PC-9 (cell line): ENCODE measurements around the gene TMEM163. TPM values are rescaled to one million over a fixed set of nuclear protein-coding genes. Genes with fewer than 3 reads are reported as not detected.
"Not testable (repeated sequence)": the region's sequence is repeated elsewhere in the genome, so short reads cannot be mapped to it uniquely, and the experiment has no call there.

Experiments
- BruUV-seq: library from RNA; stranded (reverse); fragments of 400-500 nt; replicated peaks from 2 replicates; lab custom pipeline; 2021; lab: Mats Ljungman, UMichigan
- CTCF ChIA-PET: fragments of 300-600 bp; sonication (Branson Sonifier 250); formaldehyde crosslinking; loops from one replicate; lab custom pipeline; 2022; ENCODE audit warnings: antibody characterized with exemption; lab: Charles Lee
- POLR2A ChIA-PET: fragments of 300-600 bp; sonication (Branson Sonifier 250); formaldehyde crosslinking; loops from one replicate; lab custom pipeline; 2022; ENCODE audit warnings: antibody characterized with exemption; ENCODE audit not compliant: unreplicated experiment; lab: Charles Lee
- DNase-seq, 2 experiments: peaks; one replicate each; pipeline versions ENCODE4 v3.0.0 to v3.0.0-alpha.2; 2015 to 2022; ENCODE audit warnings: mixed read lengths in 1 of 2
- H2AFZ ChIP-seq: fragments of 200-600 bp; sonication (generic); 2 replicates; pipeline ENCODE4 v1.8.1; 2017; ENCODE audit warnings: antibody characterized with exemption
- H3F3A ChIP-seq: fragments of 200-600 bp; sonication (generic); 2 replicates; pipeline ENCODE4 v1.8.1; 2017; ENCODE audit warnings: antibody characterized with exemption, mild to moderate bottlenecking, low read depth; ENCODE audit not compliant: insufficient read depth
- H3K27ac ChIP-seq: fragments of 200-600 bp; sonication (generic); 2 replicates; pipeline ENCODE4 v1.6.1; 2016; ENCODE audit warnings: mixed run types
- H3K27me3 ChIP-seq: fragments of 200-600 bp; sonication (generic); 2 replicates; pipeline ENCODE4 v1.6.1; 2016; ENCODE audit warnings: low read depth, mixed run types; ENCODE audit not compliant: insufficient read depth
- H3K36me3 ChIP-seq: fragments of 200-600 bp; sonication (generic); 2 replicates; pipeline ENCODE4 v1.6.1; 2016; ENCODE audit warnings: low read depth, mixed run types
- H3K4me1 ChIP-seq: fragments of 200-600 bp; sonication (generic); replicated peaks from 2 replicates; pipeline ENCODE4 v1.6.1; 2016; ENCODE audit warnings: mixed run types; ENCODE audit not compliant: insufficient read depth
- H3K4me2 ChIP-seq: fragments of 200-600 bp; sonication (generic); 2 replicates; pipeline ENCODE4 v1.6.1; 2017; ENCODE audit warnings: mixed run types
- H3K4me3 ChIP-seq: fragments of 200-600 bp; sonication (generic); 2 replicates; pipeline ENCODE4 v1.6.1; 2016; ENCODE audit warnings: mixed run types
- H3K79me2 ChIP-seq: fragments of 200-600 bp; sonication (generic); 2 replicates; pipeline ENCODE4 v1.6.1; 2017; ENCODE audit warnings: low read depth, mixed run types
- H3K9me2 ChIP-seq: fragments of 200-600 bp; sonication (generic); 2 replicates; pipeline ENCODE4 v1.8.1; 2017; ENCODE audit warnings: mild to moderate bottlenecking; ENCODE audit not compliant: insufficient read depth
- H3K9me3 ChIP-seq: fragments of 200-600 bp; sonication (generic); 2 replicates; pipeline ENCODE4 v1.8.1; 2016; ENCODE audit warnings: low read depth; ENCODE audit not compliant: insufficient read depth
- H4K20me1 ChIP-seq: fragments of 200-600 bp; sonication (generic); 2 replicates; pipeline ENCODE4 v1.8.1; 2017; ENCODE audit not compliant: insufficient read depth
- CTCF ChIP-seq: fragments of 200-600 bp; sonication (generic); conservative IDR thresholded peaks from 2 replicates; pipeline ENCODE4 v1.6.1; 2017; ENCODE audit warnings: mixed run types, antibody characterized with exemption, mild to moderate bottlenecking, moderate library complexity
- EZH2 ChIP-seq: fragments of 200-600 bp; sonication (generic); IDR thresholded peaks from 2 replicates; pipeline ENCODE4 v1.8.0; 2017; ENCODE audit warnings: antibody characterized with exemption, low read depth
- intact Hi-C: fragments of 100-400 bp; cut with micrococcal nuclease; formaldehyde crosslinking; loops from one replicate; pipeline ENCODE4 v1.10.0; 2022; ENCODE audit not compliant: unreplicated experiment
- total RNA-seq: library from RNA; stranded (reverse); gene quantifications from 2 replicates; pipeline ENCODE4 v1.2.3, GENCODE V29; 2021

Gene TMEM163
- total RNA-seq, 1 experiment from 2014 or later = 1.4 TPM

- H3K4me1 ChIP-seq = peaks cover 11% of the 10 kb centered on the region
- CTCF ChIA-PET = no interaction called here
These were observed 41.6 kb upstream of the TMEM163 start for GRCh38 chr2:134760385-134760784.

GRCh38 chr2:134758633-134759032 is 39.8 kb upstream of the TMEM163 start:
- Histone ChIP-seq H3K4me1 (peaks cover 11% of the 10 kb centered on the region), H3K27me3 (no peaks in the 10 kb centered on the region), H3K4me2 (no peak overlapping the region), H3K79me2 (no peaks in the 10 kb centered on the region), H2AFZ (no peak overlapping the region), H3K4me3 (no peak overlapping the region), H3K9me3 (no peaks in the 10 kb centered on the region; the same call in 1 of the 2 replicates), H3K9me2 (no peaks in the 10 kb centered on the region), H3K36me3 (no peaks in the 10 kb centered on the region), H3K27ac (no peak overlapping the region), H3F3A (no peaks in the 10 kb centered on the region), H4K20me1 (no peaks in the 10 kb centered on the region)
- intact Hi-C loops = no loop called here
- ChIA-PET POLR2A (no interaction called here), CTCF (no interaction called here)
- DNase-seq = no peak
- BruUV-seq = no TSS peak
- no peak for TF ChIP-seq EZH2
- TF ChIP-seq CTCF = no peak

More at GRCh38 chr2:134760385-134760784, 41.6 kb upstream of the TMEM163 start:
- Histone ChIP-seq H2AFZ (no peak overlapping the region; the same call in 1 of the 2 replicates), H3K27me3 (no peaks in the 10 kb centered on the region), H3K4me3 (no peak overlapping the region), H3F3A (no peaks in the 10 kb centered on the region), H3K27ac (no peak overlapping the region), H4K20me1 (no peaks in the 10 kb centered on the region), H3K9me2 (no peaks in the 10 kb centered on the region), H3K9me3 (no peaks in the 10 kb centered on the region; the same call in 1 of the 2 replicates), H3K79me2 (no peaks in the 10 kb centered on the region), H3K36me3 (no peaks in the 10 kb centered on the region), H3K4me2 (no peak overlapping the region)
- no TSS peak for BruUV-seq
- intact Hi-C loops = no loop called here
- POLR2A ChIA-PET = no interaction called here
- TF ChIP-seq EZH2 = no peak
- no peak for TF ChIP-seq CTCF
- no peak for DNase-seq

GRCh38 chr2:134751981-134752380 is 33.2 kb upstream of the TMEM163 start:
- H3K27ac ChIP-seq, H2AFZ ChIP-seq, H3K4me1 ChIP-seq, H3K79me2 ChIP-seq, intact Hi-C loops, H3K4me2 ChIP-seq, H3K9me3 ChIP-seq, H3K27me3 ChIP-seq, DNase-seq, H3K9me2 ChIP-seq, H4K20me1 ChIP-seq, H3K36me3 ChIP-seq, BruUV-seq, H3F3A ChIP-seq, H3K4me3 ChIP-seq: not testable (repeated sequence)
- ChIA-PET CTCF (interaction anchor here (0.7 kb wide), 1 partner anchor 743 kb away, joined by 4 read pairs; no protein-coding TSS in a partner anchor), POLR2A (interaction anchor here (0.6 kb wide), 1 partner anchor 36 kb away, joined by 5 read pairs; no protein-coding TSS in a partner anchor)

- intact Hi-C loops = no loop called here
- no TSS peak for BruUV-seq
These were observed 26.7 kb upstream of the TMEM163 start for GRCh38 chr2:134745546-134745945.

More at GRCh38 chr2:134745546-134745945, 26.7 kb upstream of the TMEM163 start:
- Histone ChIP-seq H3K4me3 (no peak overlapping the region), H2AFZ (no peak overlapping the region), H3K9me2 (no peaks in the 10 kb centered on the region), H3K27ac (no peak overlapping the region), H3K4me2 (no peak overlapping the region), H3K9me3 (no peaks in the 10 kb centered on the region), H3K79me2 (no peaks in the 10 kb centered on the region), H3K27me3 (no peaks in the 10 kb centered on the region), H4K20me1 (no peaks in the 10 kb centered on the region), H3K4me1 (no peaks in the 10 kb centered on the region), H3K36me3 (no peaks in the 10 kb centered on the region), H3F3A (no peaks in the 10 kb centered on the region)
- ChIA-PET CTCF (no interaction called here), POLR2A (no interaction called here)
- no peak for DNase-seq
- TF ChIP-seq CTCF = no peak
- no peak for TF ChIP-seq EZH2
